OCI-LY7 (cell line): Measurements from ENCODE around the gene AIFM1. TPM values are rescaled to one million over a fixed set of nuclear protein-coding genes. Genes with fewer than 3 reads are reported as not detected.

Experiments
- BruUV-seq: library from RNA; stranded (reverse); fragments of 400-500 nt; replicated peaks from 2 replicates; lab custom pipeline; 2021; lab: Mats Ljungman, UMichigan
- CTCF ChIA-PET: fragments of 300-600 bp; sonication (Branson Sonifier 250); formaldehyde crosslinking; loops from one replicate; lab custom pipeline; 2022; ENCODE audit warnings: antibody characterized with exemption; ENCODE audit not compliant: unreplicated experiment; lab: Charles Lee
- POLR2A ChIA-PET: fragments of 300-600 bp; sonication (Branson Sonifier 250); formaldehyde crosslinking; loops from one replicate; lab custom pipeline; 2022; ENCODE audit warnings: antibody characterized with exemption; lab: Charles Lee
- DNase-seq: peaks from one replicate; pipeline ENCODE4 v3.0.0-alpha.2; 2015; ENCODE audit warnings: low spot score
- H2AFZ ChIP-seq: fragments of 200-600 bp; sonication (generic), shearing (Covaris generic); 2 replicates; pipeline ENCODE4 v1.6.1; 2014; ENCODE audit warnings: mild to moderate bottlenecking, antibody characterized with exemption, low read length, moderate library complexity
- H3K27ac ChIP-seq: fragments of 200-600 bp; sonication (generic); 2 replicates; pipeline ENCODE4 v1.5.1; 2014; ENCODE audit warnings: mixed run types, low read depth, mild to moderate bottlenecking, moderate library complexity, low read length, inconsistent platforms; ENCODE audit not compliant: poor library complexity, severe bottlenecking
- H3K36me3 ChIP-seq: fragments of 200-600 bp; sonication (generic); 2 replicates; pipeline ENCODE4 v1.6.1; 2014; ENCODE audit warnings: mild to moderate bottlenecking, antibody characterized with exemption, low read length, moderate library complexity, mixed read lengths; ENCODE audit not compliant: insufficient read depth
- H3K4me1 ChIP-seq: fragments of 200-600 bp; sonication (generic); 2 replicates; pipeline ENCODE4 v1.5.1; 2014; ENCODE audit warnings: mild to moderate bottlenecking, low read length; ENCODE audit not compliant: insufficient read depth, poor library complexity, severe bottlenecking
- H3K4me2 ChIP-seq: fragments of 200-600 bp; sonication (generic); 2 replicates; pipeline ENCODE4 v1.6.1; 2014; ENCODE audit warnings: mild to moderate bottlenecking, low read length
- H3K4me3 ChIP-seq: fragments of 200-600 bp; sonication (generic); 2 replicates; pipeline ENCODE4 v1.5.1; 2014; ENCODE audit warnings: mild to moderate bottlenecking, low read depth, low read length; ENCODE audit not compliant: poor library complexity, severe bottlenecking
- H3K79me2 ChIP-seq: fragments of 200-600 bp; sonication (generic); 2 replicates; pipeline ENCODE4 v1.6.1; 2016; ENCODE audit warnings: low read depth, mild to moderate bottlenecking, low read length, moderate library complexity, mixed read lengths; ENCODE audit not compliant: insufficient read depth
- H3K9me2 ChIP-seq: fragments of 200-600 bp; sonication (generic); 2 replicates; pipeline ENCODE4 v1.6.1; 2016; ENCODE audit warnings: mild to moderate bottlenecking, low read length, mixed read lengths; ENCODE audit not compliant: insufficient read depth
- H3K9me3 ChIP-seq: fragments of 200-600 bp; sonication (generic); 2 replicates; pipeline ENCODE4 v1.6.1; 2014; ENCODE audit warnings: mild to moderate bottlenecking, mixed run types, low read length, mixed read lengths
- H4K20me1 ChIP-seq: fragments of 200-600 bp; sonication (generic); 2 replicates; pipeline ENCODE4 v1.6.1; 2014; ENCODE audit warnings: mild to moderate bottlenecking, antibody characterized with exemption, low read length, moderate library complexity, mixed read lengths; ENCODE audit not compliant: insufficient read depth
- CTCF ChIP-seq: fragments of 200-600 bp; sonication (generic); conservative IDR thresholded peaks from 2 replicates; pipeline ENCODE4 v1.5.1; 2014; ENCODE audit warnings: mild to moderate bottlenecking, antibody characterized with exemption, low read length, moderate library complexity, mixed read lengths
- EZH2phosphoT487 ChIP-seq: fragments of 200-600 bp; sonication (generic); IDR thresholded peaks from 2 replicates; pipeline ENCODE4 v1.6.1; 2018; ENCODE audit warnings: low read depth, borderline replicate concordance, mild to moderate bottlenecking, mixed run types, antibody characterized with exemption, low read length, moderate library complexity, mixed read lengths
- intact Hi-C: fragments of 100-400 bp; cut with micrococcal nuclease; formaldehyde crosslinking; loops from one replicate; pipeline ENCODE4 v1.10.0; 2022; ENCODE audit not compliant: unreplicated experiment
- total RNA-seq, 2 experiments: library from RNA; depleted of rRNA in 1 of 2; stranded (reverse); fragments of >200 nt in 1 of 2; shearing (Covaris generic) in 1 of 2; gene quantifications; 2 replicates each; pipeline ENCODE4 v1.2.3, GENCODE V29; 2014 to 2022

Gene AIFM1
- total RNA-seq, 2 experiments from 2014 or later = 23.1 to 45.7 TPM

GRCh38 chrX:130167040-130167439 is 1.4 kb upstream of the AIFM1 start:
- Histone ChIP-seq H3K79me2 (peaks cover 23% of the 10 kb centered on the region), H3K4me2 (peak overlapping the region; percentile 95), H3K4me1 (peaks cover 39% of the 10 kb centered on the region), H3K36me3 (peaks cover 8% of the 10 kb centered on the region; the same call in 1 of the 2 replicates), H2AFZ (peak overlapping the region; percentile 28; the same call in 1 of the 2 replicates), H3K4me3 (peak overlapping the region; percentile 77), H3K9me3 (no peaks in the 10 kb centered on the region), H3K27ac (peak overlapping the region; percentile 87), H3K9me2 (no peaks in the 10 kb centered on the region), H4K20me1 (peaks cover 4% of the 10 kb centered on the region; the same call in 1 of the 2 replicates)
- TF ChIP-seq CTCF = no peak
- DNase-seq = no peak
- BruUV-seq = no TSS peak
- ChIA-PET POLR2A (interaction anchor here (0.6 kb wide), 1 partner anchor 20 kb away, joined by 4 read pairs; no protein-coding TSS in a partner anchor), CTCF (no interaction called here)
- intact Hi-C loops = loop anchor here (2.0 kb wide), 1 partner anchor 84 kb away; no protein-coding TSS in a partner anchor

GRCh38 chrX:130166503-130166777 is 799 bp upstream of the AIFM1 start:
- CTCF ChIA-PET = no interaction called here
- peak overlapping the region; percentile 95 for H3K4me2 ChIP-seq
- no peaks in the 10 kb centered on the region for H3K9me2 ChIP-seq
- H3K36me3 ChIP-seq = peaks cover 8% of the 10 kb centered on the region; the same call in 1 of the 2 replicates
- no peak for DNase-seq
- H3K9me3 ChIP-seq = no peaks in the 10 kb centered on the region
- POLR2A ChIA-PET = interaction anchor here (0.7 to 1.2 kb wide), 2 partner anchors 82 to 99 kb away, joined by 3 to 4 read pairs; no protein-coding TSS in a partner anchor
- H3K4me1 ChIP-seq = peaks cover 33% of the 10 kb centered on the region
- H3K4me3 ChIP-seq = peak overlapping the region; percentile 77
- H3K79me2 ChIP-seq = peaks cover 28% of the 10 kb centered on the region
- BruUV-seq = TSS peak; percentile 92
- peak overlapping the region; percentile 87 for H3K27ac ChIP-seq
- intact Hi-C loops = loop anchor here (1.0 to 2.0 kb wide), 2 partner anchors 56 to 84 kb away; partner anchors contain the start of gene ELF4
- peak overlapping the region; percentile 55; the same call in 1 of the 2 replicates for H2AFZ ChIP-seq
- H4K20me1 ChIP-seq = peaks cover 4% of the 10 kb centered on the region; the same call in 1 of the 2 replicates
- TF ChIP-seq CTCF = no peak
- no peak for TF ChIP-seq EZH2phosphoT487

GRCh38 chrX:130165181-130165702 is 399 bp downstream of the AIFM1 start:
- H3K9me2 ChIP-seq = no peaks in the 10 kb centered on the region
- H3K27ac ChIP-seq = peak overlapping the region; percentile 87
- peaks cover 34% of the 10 kb centered on the region for H3K79me2 ChIP-seq
- H3K4me3 ChIP-seq = peak overlapping the region; percentile 77
- intact Hi-C loops = no loop called here
- POLR2A ChIA-PET = interaction anchor here (0.6 to 1.2 kb wide), 6 partner anchors 9 to 101 kb away, joined by 3 to 7 read pairs (median 4); no protein-coding TSS in a partner anchor
- no peak for TF ChIP-seq CTCF
- TF ChIP-seq EZH2phosphoT487 = no peak
- H3K36me3 ChIP-seq = peaks cover 8% of the 10 kb centered on the region; the same call in 1 of the 2 replicates
- CTCF ChIA-PET = interaction anchor here (0.6 to 1.0 kb wide), 3 partner anchors 23 to 81 kb away, joined by 3 to 4 read pairs (median 3); no protein-coding TSS in a partner anchor
- DNase-seq = no peak
- peaks cover 4% of the 10 kb centered on the region; the same call in 1 of the 2 replicates for H4K20me1 ChIP-seq
- H3K9me3 ChIP-seq = no peaks in the 10 kb centered on the region
- H2AFZ ChIP-seq = peak overlapping the region; percentile 45; the same call in 1 of the 2 replicates
- BruUV-seq = TSS peak; percentile 69
- peaks cover 21% of the 10 kb centered on the region for H3K4me1 ChIP-seq
- H3K4me2 ChIP-seq = peak overlapping the region; percentile 94
